ENCODE results near the gene PLA2G7. TPM values are rescaled to one million over a fixed set of nuclear protein-coding genes. Genes with fewer than 3 reads are reported as not detected.

The PLA2G7 gene
- polyA plus RNA-seq, 3 donors, result 2.7 to 3.1 (median 2.8) TPM

DNA sequence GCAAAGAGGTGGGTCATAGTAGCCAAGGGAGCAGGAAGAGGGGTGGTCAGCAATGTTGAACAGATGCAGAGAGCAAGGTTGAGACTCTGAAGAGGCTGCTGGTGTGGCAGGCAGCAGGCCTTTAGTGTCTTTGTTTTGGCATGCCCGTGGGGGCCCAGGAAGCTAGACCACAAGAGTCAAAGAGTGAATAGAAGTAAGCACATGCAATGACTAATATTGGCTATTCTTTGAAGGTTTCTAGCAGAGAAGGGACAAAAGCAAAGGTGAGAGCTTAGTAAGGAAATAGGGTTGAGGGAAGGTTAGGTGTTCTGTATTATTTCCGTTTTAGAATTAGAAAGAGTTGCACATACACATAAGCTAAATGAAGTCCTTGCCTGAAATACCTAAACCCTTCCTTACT is 28.7 kb downstream of the PLA2G7 start:
- DNase-seq (ENCODE audit: extremely low read depth in 1 of 11, low read depth in 9 of 11, low spot score in 4 of 11), result no peak

GRCh38 chr6:46704562-46704961 is 30.6 kb downstream of the PLA2G7 start:
- DNase-seq (ENCODE audit: extremely low read depth in 1 of 11, low read depth in 9 of 11, low spot score in 4 of 11), result peak in 9 of 11 donors; percentile 3 to 15 (median 9)

GRCh38 chr6:46699970-46700369 is 35.2 kb downstream of the PLA2G7 start:
- no peak for DNase-seq (ENCODE audit: extremely low read depth in 1 of 11, low read depth in 9 of 11, low spot score in 4 of 11)

DNA sequence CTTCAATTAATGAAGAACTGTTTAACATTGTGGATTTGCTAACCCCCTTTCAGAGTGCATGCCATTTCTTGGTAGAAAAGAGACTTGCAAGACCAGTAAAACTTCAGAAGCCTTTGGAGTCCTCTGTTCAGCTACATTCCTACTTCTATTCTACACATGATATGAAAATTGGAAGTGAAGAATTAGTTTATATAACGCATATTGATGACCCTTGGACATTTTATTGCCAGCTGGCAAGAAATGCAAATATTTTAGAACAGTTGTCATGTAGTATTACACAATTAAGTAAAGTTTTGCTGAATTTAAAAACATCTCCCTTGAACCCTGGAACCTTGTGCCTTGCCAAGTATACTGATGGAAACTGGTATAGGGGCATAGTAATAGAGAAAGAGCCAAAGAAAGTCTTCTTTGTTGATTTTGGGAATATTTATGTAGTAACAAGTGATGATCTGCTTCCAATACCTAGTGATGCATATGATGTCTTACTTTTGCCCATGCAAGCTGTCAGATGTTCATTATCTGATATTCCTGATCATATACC is 44.2 kb downstream of the PLA2G7 start:
- DNase-seq (ENCODE audit: extremely low read depth in 1 of 11, low read depth in 9 of 11, low spot score in 4 of 11), result no peak

DNA sequence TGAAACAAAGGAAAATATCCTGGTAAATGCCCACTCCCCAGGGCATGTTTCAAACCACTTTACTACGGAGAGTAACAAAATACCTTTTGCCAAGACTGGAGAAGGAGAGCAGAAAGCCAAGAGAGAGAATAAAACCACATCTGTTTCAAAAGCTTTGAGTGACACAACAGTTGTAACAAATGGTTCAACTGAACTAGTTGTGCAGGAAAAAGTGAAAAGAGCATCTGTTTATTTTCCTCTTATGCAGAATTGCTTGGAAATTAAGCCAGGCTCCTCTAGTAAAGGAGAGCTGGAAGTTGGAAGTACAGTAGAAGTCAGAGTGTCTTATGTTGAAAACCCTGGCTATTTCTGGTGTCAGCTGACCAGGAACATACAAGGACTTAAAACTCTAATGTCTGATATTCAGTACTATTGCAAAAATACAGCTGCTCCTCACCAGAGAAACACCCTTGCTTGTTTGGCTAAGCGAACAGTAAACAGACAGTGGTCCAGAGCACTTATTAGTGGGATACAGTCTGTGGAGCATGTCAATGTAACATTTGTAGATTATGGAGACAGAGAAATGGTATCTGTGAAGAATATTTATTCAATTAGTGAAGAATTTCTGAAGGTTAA is 44.9 kb downstream of the PLA2G7 start:
- no peak for DNase-seq (ENCODE audit: extremely low read depth in 1 of 11, low read depth in 9 of 11, low spot score in 4 of 11)

DNA sequence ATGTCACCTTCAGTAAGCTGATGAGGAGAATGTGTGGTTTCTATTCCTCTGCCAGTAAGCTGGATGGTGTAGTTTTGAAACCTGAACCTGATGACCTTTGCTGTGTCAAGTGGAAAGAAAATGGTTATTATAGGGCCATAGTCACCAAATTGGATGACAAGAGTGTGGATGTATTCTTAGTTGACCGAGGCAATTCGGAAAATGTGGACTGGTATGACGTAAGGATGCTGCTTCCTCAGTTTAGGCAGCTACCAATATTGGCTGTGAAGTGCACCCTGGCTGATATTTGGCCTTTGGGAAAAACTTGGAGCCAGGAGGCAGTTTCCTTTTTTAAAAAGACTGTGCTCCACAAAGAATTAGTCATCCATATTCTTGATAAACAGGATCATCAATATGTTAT is 45.5 kb downstream of the PLA2G7 start:
- no peak for DNase-seq (ENCODE audit: extremely low read depth in 1 of 11, low read depth in 9 of 11, low spot score in 4 of 11)

DNA sequence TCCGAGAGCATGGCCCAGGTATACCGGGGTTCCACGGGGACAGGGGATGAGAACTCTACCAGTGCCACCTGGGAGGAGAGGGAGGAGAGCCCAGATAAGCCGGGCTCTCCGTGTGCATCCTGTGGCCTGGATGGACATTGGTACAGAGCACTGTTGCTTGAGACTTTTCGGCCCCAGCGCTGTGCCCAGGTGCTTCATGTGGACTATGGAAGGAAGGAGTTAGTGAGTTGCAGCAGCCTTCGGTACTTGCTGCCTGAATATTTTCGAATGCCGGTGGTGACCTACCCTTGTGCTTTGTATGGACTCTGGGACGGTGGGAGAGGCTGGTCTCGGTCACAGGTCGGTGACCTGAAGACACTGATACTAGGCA is 46.2 kb downstream of the PLA2G7 start:
- no peak for DNase-seq (ENCODE audit: extremely low read depth in 1 of 11, low read depth in 9 of 11, low spot score in 4 of 11)

DNA sequence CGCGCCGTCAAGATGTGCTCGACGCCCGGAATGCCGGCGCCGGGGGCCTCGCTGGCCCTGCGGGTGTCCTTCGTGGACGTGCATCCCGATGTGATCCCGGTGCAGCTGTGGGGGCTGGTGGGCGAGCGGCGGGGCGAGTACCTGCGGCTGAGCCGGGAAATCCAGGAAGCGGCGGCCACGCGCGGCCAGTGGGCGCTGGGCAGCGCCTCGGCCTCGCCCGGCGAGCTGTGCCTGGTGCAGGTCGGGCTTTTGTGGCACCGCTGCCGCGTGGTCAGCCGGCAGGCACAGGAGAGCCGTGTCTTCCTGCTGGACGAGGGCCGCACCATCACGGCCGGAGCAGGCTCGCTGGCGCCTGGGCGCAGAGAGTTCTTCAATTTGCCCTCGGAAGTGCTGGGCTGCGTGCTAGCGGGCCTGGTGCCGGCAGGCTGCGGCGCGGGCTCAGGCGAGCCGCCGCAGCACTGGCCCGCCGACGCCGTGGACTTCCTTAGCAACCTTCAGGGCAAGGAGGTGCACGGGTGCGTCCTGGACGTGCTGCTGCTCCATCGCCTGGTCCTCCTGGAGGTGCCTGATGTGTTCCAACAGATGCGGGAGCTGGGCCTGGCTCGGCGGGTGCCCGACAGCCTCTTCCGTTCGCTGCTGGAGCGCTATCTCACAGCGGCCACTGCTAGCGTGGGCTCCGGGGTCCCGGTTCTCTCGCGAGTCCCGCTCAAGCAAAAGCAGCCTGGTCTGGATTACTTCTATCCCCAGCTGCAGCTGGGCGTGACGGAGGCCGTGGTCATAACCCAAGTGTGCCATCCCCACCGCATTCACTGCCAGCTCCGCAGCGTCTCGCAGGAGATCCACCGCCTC is 46.8 kb downstream of the PLA2G7 start:
- DNase-seq (ENCODE audit: extremely low read depth in 1 of 11, low read depth in 9 of 11, low spot score in 4 of 11), result no peak

- DNase-seq (ENCODE audit: extremely low read depth in 1 of 11, low read depth in 9 of 11, low spot score in 4 of 11), result no peak
Measured at GRCh38 chr6:46687619-46688097, 47.5 kb downstream of the PLA2G7 start, which contains the start of gene TDRD6. TSS of gene TDRD6 (plus strand) at chr6:46687885. CDS start at chr6:46688129, 244 bp downstream.

DNA sequence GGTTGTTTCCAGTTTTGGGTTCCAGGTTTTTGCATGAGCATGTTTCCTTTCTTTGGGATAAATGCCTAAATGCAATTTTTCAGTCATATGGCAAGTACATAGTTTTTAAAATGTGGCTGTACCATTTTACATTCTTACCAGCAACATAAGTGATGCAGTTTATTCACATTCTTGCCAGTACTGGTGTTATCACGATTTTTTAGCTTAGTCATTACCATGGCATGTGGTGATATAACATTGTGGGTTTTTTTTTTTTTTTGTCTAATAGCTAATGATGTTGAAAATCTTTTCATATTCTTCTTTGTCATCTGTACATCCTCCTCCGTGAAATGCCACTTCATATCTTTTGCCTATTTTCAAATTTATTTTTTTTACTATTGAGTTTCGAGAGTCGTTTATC is 50.4 kb downstream of the PLA2G7 start:
- no peak for DNase-seq (ENCODE audit: extremely low read depth in 1 of 11, low read depth in 9 of 11, low spot score in 4 of 11)

- no peak for DNase-seq (ENCODE audit: extremely low read depth in 1 of 11, low read depth in 9 of 11, low spot score in 4 of 11)
Measured at GRCh38 chr6:46677314-46677654, 57.9 kb downstream of the PLA2G7 start.

DNA sequence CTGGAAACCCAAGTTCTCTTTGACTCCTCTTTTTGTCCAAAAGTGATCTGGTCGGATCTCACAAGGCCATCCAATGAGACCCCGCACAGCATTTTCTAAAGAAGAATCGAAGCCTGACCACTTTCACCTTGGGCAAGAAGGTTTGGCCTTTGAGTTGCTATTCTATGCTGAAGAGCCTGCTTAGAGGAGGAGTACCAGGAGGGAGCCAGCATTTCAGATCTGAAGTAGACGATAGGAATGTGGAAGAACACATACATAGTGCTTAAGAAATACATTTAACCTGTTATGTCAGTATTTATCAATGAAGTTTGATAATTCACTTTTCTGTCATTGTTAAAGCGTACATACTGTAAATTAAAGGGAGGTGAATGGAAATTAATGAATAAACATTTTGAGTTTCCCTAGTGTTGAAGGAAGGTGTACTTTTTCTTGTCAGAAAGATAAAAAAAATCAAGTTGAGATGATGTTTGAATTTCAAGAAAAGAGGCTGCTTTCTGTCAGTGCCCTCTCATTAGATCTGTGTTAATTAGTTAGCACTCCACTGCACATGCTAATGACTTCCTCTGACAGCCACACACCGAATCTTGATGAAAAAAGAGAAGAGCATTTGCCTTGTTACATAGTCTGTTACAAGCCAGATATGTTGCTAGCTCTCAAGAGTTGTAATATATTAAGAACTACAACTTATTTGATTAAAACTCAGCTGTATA is 58.4 kb downstream of the PLA2G7 start:
- no peak for DNase-seq (ENCODE audit: extremely low read depth in 1 of 11, low read depth in 9 of 11, low spot score in 4 of 11)

- DNase-seq (ENCODE audit: extremely low read depth in 1 of 11, low read depth in 9 of 11, low spot score in 4 of 11), result no peak
Measured at GRCh38 chr6:46674410-46674809, 60.8 kb downstream of the PLA2G7 start.

GRCh38 chr6:46667377-46667776 is 67.8 kb downstream of the PLA2G7 start:
- DNase-seq (ENCODE audit: extremely low read depth in 1 of 11, low read depth in 9 of 11, low spot score in 4 of 11), result no peak

DNA sequence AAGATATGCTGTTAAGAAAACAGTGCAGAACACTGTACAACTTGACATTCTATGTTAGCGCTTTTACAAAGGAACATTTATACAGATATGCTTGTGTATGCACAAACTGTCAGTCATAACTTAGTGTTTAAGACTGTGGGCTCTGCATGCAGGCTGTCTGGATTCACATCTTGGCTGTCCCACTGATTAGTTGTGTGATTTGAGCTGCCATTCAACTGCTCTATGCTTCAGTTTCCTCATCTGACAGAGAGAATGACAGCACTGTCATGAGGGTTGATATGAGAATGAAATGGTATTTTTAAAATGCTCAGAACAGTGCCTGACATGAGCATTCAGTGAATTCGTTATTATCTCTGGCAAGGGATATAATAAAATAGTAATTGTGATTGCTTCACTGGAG is 73.7 kb downstream of the PLA2G7 start:
- no peak for DNase-seq (ENCODE audit: extremely low read depth in 1 of 11, low read depth in 9 of 11, low spot score in 4 of 11)

DNA sequence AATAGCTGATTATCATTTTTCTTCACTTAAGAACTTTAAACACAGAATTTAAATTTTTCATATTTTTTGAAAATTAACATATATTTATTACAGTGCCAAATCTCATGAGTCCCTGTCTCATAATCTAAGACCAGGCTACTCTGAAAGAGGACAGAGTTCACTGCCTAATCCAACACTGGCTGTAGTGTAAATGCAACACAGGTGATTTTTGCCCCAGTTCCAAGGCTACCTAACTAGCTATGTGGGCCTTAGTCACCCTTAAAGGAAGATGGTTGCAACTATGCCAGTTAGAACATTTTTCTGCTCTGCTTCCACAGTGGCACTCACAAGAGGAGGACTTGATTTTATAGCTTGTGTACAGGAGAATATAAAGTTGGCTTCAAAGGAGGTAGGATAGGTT is 77.5 kb downstream of the PLA2G7 start:
- DNase-seq (ENCODE audit: extremely low read depth in 1 of 11, low read depth in 9 of 11, low spot score in 4 of 11), result no peak

DNA sequence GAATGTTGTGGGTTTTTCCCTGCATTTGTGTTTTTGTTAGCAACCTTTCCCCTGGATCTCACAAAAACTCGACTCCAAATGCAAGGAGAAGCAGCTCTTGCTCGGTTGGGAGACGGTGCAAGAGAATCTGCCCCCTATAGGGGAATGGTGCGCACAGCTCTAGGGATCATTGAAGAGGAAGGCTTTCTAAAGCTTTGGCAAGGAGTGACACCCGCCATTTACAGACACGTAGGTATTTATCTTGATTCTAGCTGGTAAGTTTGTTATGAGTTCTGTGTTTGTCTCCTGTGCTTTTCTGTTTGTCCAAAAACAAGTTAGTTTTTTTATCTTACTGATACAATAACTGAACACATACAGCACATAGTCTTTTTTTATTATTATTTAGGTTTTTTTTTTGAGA is 79.4 kb downstream of the PLA2G7 start:
- DNase-seq (ENCODE audit: extremely low read depth in 1 of 11, low read depth in 9 of 11, low spot score in 4 of 11), result no peak

Data from renal cortex interstitium (tissue), 11 donors.